HG03469 (cell line): ENCODE data around the gene NRF1.
"Not testable (repeated sequence)": the region's sequence is repeated elsewhere in the genome, so short reads cannot be mapped to it uniquely, and the experiment has no call there.

Source experiments
- ATAC-seq: cut with Tn5 transposase; IDR thresholded peaks from one replicate; pipeline ENCODE4 v1.9.1; 2021; ENCODE audit warnings: mild to moderate bottlenecking, moderate library complexity, moderate number of reproducible peaks; ENCODE audit not compliant: unreplicated experiment

Gene NRF1

GRCh38 chr7:129606803-129607202 lies 4.7 kb upstream of the NRF1 start:
- no peak for ATAC-seq

GRCh38 chr7:129607471-129608120 lies 3.9 kb upstream of the NRF1 start:
- no peak for ATAC-seq

DNA sequence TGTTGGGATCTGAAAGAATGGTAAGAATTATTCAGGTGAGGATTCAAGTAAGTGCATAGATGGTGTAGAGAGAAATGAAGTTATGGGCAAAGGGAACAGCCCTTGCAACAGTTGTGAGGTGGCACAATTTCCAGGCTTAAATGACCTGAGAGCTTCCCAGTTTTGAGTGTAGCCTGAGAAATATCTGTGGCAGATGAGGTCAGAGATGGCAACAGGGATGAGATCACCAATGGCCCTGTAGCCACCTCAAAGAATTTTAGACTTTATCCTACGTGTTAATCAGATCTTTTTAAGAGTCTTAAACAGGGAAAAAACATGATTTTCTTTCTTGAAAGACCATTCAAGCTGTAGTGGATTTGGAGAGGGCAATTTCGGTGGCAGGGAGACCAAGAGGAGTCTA lies 1.9 kb upstream of the NRF1 start:
- ATAC-seq = no peak

GRCh38 chr7:129610709-129611245 lies 743 bp upstream of the NRF1 start:
- ATAC-seq = no peak

DNA sequence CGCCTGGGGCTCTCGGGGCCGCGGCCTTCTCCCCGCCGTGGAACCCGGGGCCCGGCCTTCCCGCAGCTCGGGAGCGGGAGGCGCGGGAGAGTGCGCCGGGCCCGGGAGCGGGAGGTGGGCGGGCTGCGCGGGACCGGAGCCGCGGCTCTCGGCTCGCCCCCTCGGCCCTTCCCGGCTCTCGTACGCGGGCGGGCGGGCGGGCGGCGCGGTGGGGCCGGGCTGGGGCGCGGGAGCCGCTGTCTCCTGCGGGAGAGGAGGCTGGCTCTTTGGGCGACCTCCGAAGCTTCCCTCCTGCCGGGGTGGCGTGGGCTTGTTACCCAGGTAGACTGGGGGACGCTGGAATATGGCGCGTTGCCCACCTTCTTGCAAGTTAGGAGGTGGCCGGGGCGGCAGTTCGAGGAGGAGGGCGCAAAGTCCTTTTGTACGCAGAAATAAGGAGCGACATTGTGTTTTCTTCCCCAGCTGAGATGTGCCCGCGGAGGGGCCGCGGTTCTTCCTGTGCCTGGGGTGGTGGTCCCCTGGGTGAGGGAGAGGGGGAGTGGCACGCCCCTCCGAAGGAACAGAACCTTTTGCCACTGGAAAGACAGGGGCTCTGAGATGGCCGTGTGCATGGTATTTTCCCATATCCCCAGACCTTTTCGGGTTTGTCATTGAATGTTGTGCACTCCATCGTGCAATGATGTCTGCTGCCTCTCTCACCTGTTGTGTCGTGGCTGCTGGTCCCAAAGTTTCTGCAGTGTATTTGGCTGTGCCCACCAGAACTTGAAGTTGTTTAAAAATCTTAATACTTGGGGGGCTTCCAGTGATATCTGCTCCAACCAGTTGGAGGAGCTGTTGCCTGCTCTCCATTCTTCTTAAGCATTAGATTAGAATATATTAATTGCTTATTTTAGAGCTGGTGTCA lies 844 bp downstream of the NRF1 start:
- peak; percentile 6 for ATAC-seq

GRCh38 chr7:129613016-129613337 lies 1.5 kb downstream of the NRF1 start:
- ATAC-seq = no peak

- no peak for ATAC-seq
Measured at GRCh38 chr7:129615018-129615417, 3.5 kb downstream of the NRF1 start.

- ATAC-seq = no peak
Measured at GRCh38 chr7:129616530-129616929, 5.0 kb downstream of the NRF1 start.

DNA sequence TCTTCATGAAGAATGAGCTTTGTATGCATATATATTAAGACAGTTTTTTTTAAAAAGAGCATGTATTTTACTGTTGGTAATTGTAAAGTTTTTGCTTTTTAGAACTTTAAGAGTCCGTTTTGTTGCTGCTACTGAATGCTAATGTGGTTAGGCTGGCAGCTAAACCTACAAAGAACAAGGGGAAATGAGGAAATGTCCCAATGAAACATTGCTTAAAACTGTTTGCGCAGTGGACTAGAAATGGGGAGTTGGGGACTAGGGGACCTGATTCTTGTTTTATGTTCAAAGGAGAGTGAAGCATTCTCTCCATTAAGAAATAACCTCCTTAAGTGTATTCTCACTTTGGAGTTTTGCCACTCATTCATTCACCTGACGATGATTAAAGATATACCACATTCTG lies 5.7 kb downstream of the NRF1 start:
- no peak for ATAC-seq

DNA sequence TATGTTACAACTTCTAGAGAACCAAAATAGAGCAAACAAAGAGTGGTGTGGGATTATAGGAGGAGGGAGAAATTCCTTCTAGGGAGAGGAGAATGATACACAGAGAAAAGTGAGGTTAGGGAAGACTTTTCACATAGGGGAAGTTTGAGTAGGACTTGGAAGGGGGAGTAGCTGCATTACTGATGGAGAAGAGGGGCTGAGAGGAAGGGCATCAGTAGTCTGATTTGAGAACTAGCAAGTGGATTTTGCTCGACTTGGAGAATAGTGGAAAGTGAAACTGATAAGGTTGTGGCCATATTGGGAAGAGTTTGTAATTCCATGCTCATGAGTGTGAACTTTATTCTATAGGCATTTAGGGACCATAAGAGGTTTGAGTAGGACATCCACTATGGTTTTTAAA lies 6.1 kb downstream of the NRF1 start:
- ATAC-seq = no peak

- no peak for ATAC-seq
Measured at GRCh38 chr7:129626896-129627295, 15.4 kb downstream of the NRF1 start.

DNA sequence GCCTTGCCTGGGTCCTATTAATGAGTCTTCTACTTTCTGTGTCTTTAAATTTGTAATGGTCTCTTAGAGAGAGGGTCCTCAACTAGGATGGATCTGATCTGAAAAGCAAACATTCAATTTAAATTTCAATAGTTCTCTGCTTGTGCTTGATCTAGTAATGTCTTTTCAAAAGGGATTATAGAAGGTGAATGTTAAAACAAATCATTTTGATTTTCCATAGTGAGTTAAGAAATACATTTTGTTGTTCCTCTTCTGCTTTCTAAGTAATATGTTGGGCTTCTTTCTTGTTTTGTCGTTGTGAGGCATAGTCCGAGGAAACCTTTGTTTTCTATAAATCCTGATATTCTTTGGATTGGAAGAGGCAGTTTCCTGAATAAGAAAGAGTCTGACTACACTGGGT lies 18.8 kb downstream of the NRF1 start:
- no peak for ATAC-seq

- ATAC-seq = no peak
Measured at GRCh38 chr7:129634361-129635034, 23.0 kb downstream of the NRF1 start.

DNA sequence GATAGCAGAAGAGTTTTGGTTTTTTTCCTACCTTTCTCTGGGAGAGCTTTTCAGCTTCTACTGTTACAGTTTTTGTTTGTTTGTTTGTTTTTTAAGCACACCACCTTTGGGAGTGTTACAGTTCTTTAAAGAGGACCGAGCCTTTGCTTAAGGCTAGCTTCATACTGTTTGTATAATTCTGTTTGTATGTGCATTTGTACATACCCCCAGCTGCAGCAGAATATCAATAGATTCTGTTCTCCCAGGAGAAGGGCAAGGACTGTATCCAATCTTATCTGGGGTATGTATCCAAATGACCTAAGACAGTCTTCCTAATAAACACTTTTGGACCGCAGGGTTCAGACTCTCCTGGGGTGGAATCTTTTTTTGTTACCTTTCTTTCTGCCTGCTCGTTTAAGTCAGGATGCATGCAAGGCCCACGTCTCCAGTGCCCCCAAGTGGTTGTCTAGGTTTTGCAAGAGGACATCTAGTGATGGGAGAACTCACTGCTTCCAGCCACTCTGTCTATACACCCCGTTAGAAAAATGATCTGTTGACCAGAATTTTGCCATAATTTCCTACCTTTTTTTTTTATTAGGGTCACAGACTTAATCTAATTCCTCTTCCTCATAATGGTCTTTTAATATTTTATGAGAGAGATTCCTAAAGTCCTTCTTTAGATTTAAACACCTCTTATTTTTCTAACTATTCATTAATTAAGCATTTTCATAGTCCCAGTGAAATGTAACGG lies 23.9 kb downstream of the NRF1 start:
- peak; percentile 56 for ATAC-seq

- ATAC-seq = not testable (repeated sequence)
Measured at GRCh38 chr7:129636030-129636550, 24.6 kb downstream of the NRF1 start.

DNA sequence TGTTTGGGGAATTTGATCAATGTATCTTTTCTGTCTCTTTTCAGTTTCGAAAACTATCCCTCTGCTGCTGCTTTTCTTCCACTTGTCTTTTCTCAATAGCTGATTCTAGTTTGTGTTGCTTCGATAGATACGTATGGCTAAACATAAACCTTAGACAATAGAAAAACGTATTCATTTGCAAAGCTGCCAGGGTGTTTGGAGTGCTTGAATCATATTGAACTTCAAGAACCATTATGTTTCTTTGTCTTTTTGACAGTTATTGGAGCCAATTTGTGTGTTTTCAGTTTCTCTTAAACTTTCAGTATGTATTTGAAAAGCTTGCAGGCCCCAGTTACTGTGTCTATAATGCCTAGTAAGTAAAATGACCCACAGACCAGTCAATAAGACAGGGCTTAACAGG lies 25.1 kb downstream of the NRF1 start:
- ATAC-seq = no peak

- ATAC-seq = no peak
Measured at GRCh38 chr7:129640400-129640799, 28.9 kb downstream of the NRF1 start.

DNA sequence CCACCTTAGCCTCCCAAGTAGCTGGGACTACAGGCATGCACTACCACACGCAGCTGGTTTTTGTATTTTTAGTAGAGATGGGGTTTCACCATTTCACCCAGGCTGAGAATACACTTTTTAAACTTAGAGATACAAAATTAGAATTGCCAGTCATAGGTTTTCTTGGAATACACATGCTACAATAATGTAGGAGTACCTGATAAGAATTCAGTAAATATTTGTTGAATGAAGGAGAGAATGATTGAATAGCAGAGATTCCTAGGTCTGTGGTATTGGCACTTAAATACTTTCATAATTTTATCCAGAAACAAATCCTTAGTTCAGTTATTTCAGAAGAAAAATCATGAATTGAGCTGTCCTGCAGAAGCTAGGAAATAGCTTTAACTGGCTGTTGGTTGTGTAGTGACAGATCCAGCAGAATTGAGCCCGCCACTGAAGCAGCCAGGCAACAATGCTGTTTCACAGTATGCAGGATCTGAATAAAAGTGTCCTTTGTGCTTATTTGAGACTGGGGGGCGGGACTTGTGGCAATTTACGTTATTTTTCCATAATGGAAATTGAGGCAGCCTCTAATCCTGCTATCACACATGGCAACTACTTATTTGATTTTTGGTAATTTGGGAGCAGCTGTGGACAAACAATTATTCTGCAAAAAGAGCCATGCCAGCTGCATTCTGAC lies 31.5 kb downstream of the NRF1 start:
- no peak for ATAC-seq

DNA sequence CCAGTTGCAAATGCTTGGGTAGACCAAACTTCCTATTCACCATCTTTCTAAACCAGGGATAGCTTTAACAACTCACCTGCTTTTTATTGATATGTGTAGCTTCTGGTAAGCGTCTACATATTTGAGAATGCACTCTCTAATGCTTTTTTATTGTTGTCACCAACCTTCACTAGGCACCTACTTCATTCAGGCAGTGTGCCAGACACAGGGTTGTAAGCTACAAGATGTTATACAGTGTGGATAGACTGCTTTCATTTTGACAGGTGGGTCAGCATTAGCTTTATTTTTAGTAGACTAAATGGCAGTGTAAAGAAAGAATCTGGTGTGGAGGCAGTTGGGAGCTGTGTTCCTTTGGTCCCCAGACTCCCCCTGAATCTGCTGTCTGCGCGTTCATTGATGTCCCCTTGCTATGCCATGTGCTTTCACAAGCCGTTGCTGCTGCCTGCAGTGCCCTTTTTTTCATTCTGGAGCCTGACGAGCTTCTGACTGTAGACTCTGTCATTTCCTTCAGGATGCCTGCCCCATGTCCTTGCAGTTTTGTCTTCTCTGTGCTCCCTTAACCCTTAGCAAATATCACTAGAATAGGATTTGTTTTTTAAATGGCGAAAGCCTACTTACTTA lies 32.1 kb downstream of the NRF1 start:
- ATAC-seq = no peak
